Activated B cell treated with CpG ODN at 0.5 μM for 24 hours (primary cell): ENCODE data around the gene PBX1. TPM values are rescaled to one million over a fixed set of nuclear protein-coding genes. Genes with fewer than 3 reads are reported as not detected.

Experiments
- ATAC-seq: fragments of 200-7000 bp; cut with Tn5 transposase; one replicate; pipeline ENCODE4 v1.10.0; 2021; ENCODE audit warnings: low read depth, mild to moderate bottlenecking, moderate library complexity
- CTCF ChIA-PET: fragments of 350-600 bp; sonication (Branson Sonifier 250); formaldehyde crosslinking; loops from one replicate; lab custom pipeline; 2021; ENCODE audit warnings: antibody characterized with exemption; lab: Charles Lee
- POLR2A ChIA-PET: fragments of 350-600 bp; sonication (Branson Sonifier 250); formaldehyde crosslinking; loops from one replicate; lab custom pipeline; 2021; ENCODE audit warnings: antibody characterized with exemption; lab: Charles Lee
- DNase-seq: peaks from one replicate; pipeline ENCODE4 v3.0.0; 2022
- H3K27ac Mint-ChIP-seq: one replicate; pipeline ENCODE4 v1.8.0; 2020; ENCODE audit warnings: mixed read lengths
- H3K27me3 Mint-ChIP-seq: one replicate; pipeline ENCODE4 v1.8.0; 2021; ENCODE audit warnings: mixed read lengths
- H3K36me3 Mint-ChIP-seq: one replicate; pipeline ENCODE4 v1.8.0; 2021; ENCODE audit warnings: low read depth, mixed read lengths
- H3K4me1 Mint-ChIP-seq: one replicate; pipeline ENCODE4 v1.8.0; 2021; ENCODE audit warnings: mixed read lengths
- H3K4me3 Mint-ChIP-seq: one replicate; pipeline ENCODE4 v1.8.0; 2020; ENCODE audit warnings: mild to moderate bottlenecking, mixed read lengths
- H3K9me3 Mint-ChIP-seq: one replicate; pipeline ENCODE4 v1.8.0; 2020; ENCODE audit warnings: mixed read lengths
- CTCF ChIP-seq: fragments of 200-600 bp; IDR thresholded peaks from one replicate; pipeline ENCODE4 v1.8.0; 2022; ENCODE audit warnings: antibody characterized with exemption, mild to moderate bottlenecking
- intact Hi-C: fragments of 100-400 bp; cut with micrococcal nuclease; formaldehyde crosslinking; loops from one replicate; pipeline ENCODE4 v1.15.1; 2024
- total RNA-seq: library from RNA; stranded (reverse); gene quantifications from 2 replicates; pipeline ENCODE4 v1.2.3, GENCODE V29; 2022

The PBX1 gene
- total RNA-seq, 1 donor from 2014 or later = not detected

- Mint-ChIP-seq H3K9me3 (peaks cover 4% of the 10 kb centered on the region), H3K27ac (no peak overlapping the region), H3K36me3 (no peaks in the 10 kb centered on the region), H3K4me3 (no peak overlapping the region), H3K4me1 (no peaks in the 10 kb centered on the region), H3K27me3 (peaks cover 2% of the 10 kb centered on the region)
- ChIA-PET POLR2A (no interaction called here), CTCF (no interaction called here)
- ATAC-seq (no peak), DNase-seq (no peak)
- intact Hi-C loops = no loop called here
- no peak for TF ChIP-seq CTCF
Measured at GRCh38 chr1:164670026-164670425, 111.0 kb downstream of the PBX1 start.

- no peaks in the 10 kb centered on the region for H3K36me3 Mint-ChIP-seq
- POLR2A ChIA-PET = no interaction called here
- no peak overlapping the region for H3K27ac Mint-ChIP-seq
- intact Hi-C loops = no loop called here
- CTCF ChIA-PET = no interaction called here
- ATAC-seq (no peak), DNase-seq (no peak)
- TF ChIP-seq CTCF = no peak
- peaks cover 2% of the 10 kb centered on the region for H3K27me3 Mint-ChIP-seq
- H3K4me3 Mint-ChIP-seq = no peak overlapping the region
- peaks cover 4% of the 10 kb centered on the region for H3K9me3 Mint-ChIP-seq
- no peaks in the 10 kb centered on the region for H3K4me1 Mint-ChIP-seq
Measured at GRCh38 chr1:164670786-164671185, 111.8 kb downstream of the PBX1 start.

- intact Hi-C loops = no loop called here
- Mint-ChIP-seq H3K4me3 (no peak overlapping the region), H3K9me3 (peaks cover 4% of the 10 kb centered on the region), H3K4me1 (no peaks in the 10 kb centered on the region), H3K27me3 (peaks cover 2% of the 10 kb centered on the region), H3K36me3 (no peaks in the 10 kb centered on the region), H3K27ac (no peak overlapping the region)
- ATAC-seq (no peak), DNase-seq (no peak)
- TF ChIP-seq CTCF = no peak
- POLR2A ChIA-PET = no interaction called here
- CTCF ChIA-PET = no interaction called here
Measured at GRCh38 chr1:164671323-164671965, 112.5 kb downstream of the PBX1 start.

- Mint-ChIP-seq H3K9me3 (peaks cover 4% of the 10 kb centered on the region), H3K4me3 (no peak overlapping the region), H3K4me1 (no peaks in the 10 kb centered on the region), H3K27me3 (peaks cover 2% of the 10 kb centered on the region), H3K27ac (no peak overlapping the region), H3K36me3 (no peaks in the 10 kb centered on the region)
- ChIA-PET POLR2A (no interaction called here), CTCF (no interaction called here)
- ATAC-seq (no peak), DNase-seq (no peak)
- intact Hi-C loops = no loop called here
- TF ChIP-seq CTCF = no peak
Measured at GRCh38 chr1:164671966-164672571, 113.1 kb downstream of the PBX1 start.

- Mint-ChIP-seq H3K27me3 (peaks cover 2% of the 10 kb centered on the region), H3K36me3 (no peaks in the 10 kb centered on the region), H3K4me3 (no peak overlapping the region), H3K9me3 (peaks cover 4% of the 10 kb centered on the region), H3K27ac (no peak overlapping the region), H3K4me1 (no peaks in the 10 kb centered on the region)
- ChIA-PET CTCF (no interaction called here), POLR2A (no interaction called here)
- DNase-seq (no peak), ATAC-seq (no peak)
- intact Hi-C loops = no loop called here
- TF ChIP-seq CTCF = no peak
Measured at GRCh38 chr1:164672588-164672987, 113.6 kb downstream of the PBX1 start.
